Osteoblast (primary cell): Measurements from ENCODE around the gene PUM2. TPM values are rescaled to one million over a fixed set of nuclear protein-coding genes. Genes with fewer than 3 reads are reported as not detected.
A peak's percentile ranks its signal among the peaks of the same experiment; 100 is the strongest.

ENCODE experiments used
- DNase-seq: peaks from one replicate; pipeline ENCODE4 v3.0.0; 2011; ENCODE audit warnings: low spot score, mixed read lengths; ENCODE audit not compliant: insufficient read length; ENCODE audit errors: missing footprints
- H2AFZ ChIP-seq: 2 replicates; pipeline ENCODE4 v1.6.0; 2011; ENCODE audit warnings: mild to moderate bottlenecking, low read length
- H3K27ac ChIP-seq: 2 replicates; pipeline ENCODE4 v1.5.1; 2011; ENCODE audit warnings: mild to moderate bottlenecking, low read depth, low read length, moderate library complexity
- H3K27me3 ChIP-seq: 2 replicates; pipeline ENCODE4 v1.6.0; 2012; ENCODE audit warnings: mild to moderate bottlenecking, control low read depth, inconsistent platforms, low read length, moderate library complexity; ENCODE audit not compliant: insufficient read depth
- H3K36me3 ChIP-seq: 2 replicates; pipeline ENCODE4 v1.5.1; 2011; ENCODE audit warnings: mild to moderate bottlenecking, low read length, control low read depth, moderate library complexity; ENCODE audit not compliant: insufficient read depth
- H3K4me1 ChIP-seq: 2 replicates; pipeline ENCODE4 v1.5.1; 2011; ENCODE audit warnings: mild to moderate bottlenecking, low read length, control low read depth, moderate library complexity; ENCODE audit not compliant: insufficient read depth
- H3K4me2 ChIP-seq: 2 replicates; pipeline ENCODE4 v1.6.0; 2011; ENCODE audit warnings: mild to moderate bottlenecking, low read length; ENCODE audit not compliant: insufficient read depth
- H3K4me3 ChIP-seq: fragments of 200-600 bp; sonication (generic); 3 replicates; pipeline ENCODE4 v1.5.1; 2012; ENCODE audit warnings: mild to moderate bottlenecking, low read length, inconsistent platforms; ENCODE audit not compliant: insufficient read depth
- H3K79me2 ChIP-seq: 2 replicates; pipeline ENCODE4 v1.6.0; 2012; ENCODE audit warnings: mild to moderate bottlenecking, low read length, control low read depth, inconsistent platforms; ENCODE audit not compliant: insufficient read depth
- H3K9me3 ChIP-seq: 2 replicates; pipeline ENCODE4 v1.5.1; 2011; ENCODE audit warnings: low read depth, low read length, control low read depth
- H4K20me1 ChIP-seq: 2 replicates; pipeline ENCODE4 v1.6.0; 2012; ENCODE audit warnings: mild to moderate bottlenecking, low read length, control low read depth; ENCODE audit not compliant: insufficient read depth
- total RNA-seq: library from RNA; depleted of rRNA; stranded (reverse); fragments of >200 nt; gene quantifications from 2 replicates; pipeline ENCODE4 v1.2.3, GENCODE V29; 2012
- TF ChIP-seq, protein P1 (sequence below): IDR thresholded peaks from 2 replicates; pipeline ENCODE4 v1.5.1; 2011; ENCODE audit warnings: mild to moderate bottlenecking, low read depth, low read length, moderate library complexity; ENCODE audit errors: extremely low read depth

The PUM2 gene
- total RNA-seq, 1 donor = 45.2 TPM

DNA sequence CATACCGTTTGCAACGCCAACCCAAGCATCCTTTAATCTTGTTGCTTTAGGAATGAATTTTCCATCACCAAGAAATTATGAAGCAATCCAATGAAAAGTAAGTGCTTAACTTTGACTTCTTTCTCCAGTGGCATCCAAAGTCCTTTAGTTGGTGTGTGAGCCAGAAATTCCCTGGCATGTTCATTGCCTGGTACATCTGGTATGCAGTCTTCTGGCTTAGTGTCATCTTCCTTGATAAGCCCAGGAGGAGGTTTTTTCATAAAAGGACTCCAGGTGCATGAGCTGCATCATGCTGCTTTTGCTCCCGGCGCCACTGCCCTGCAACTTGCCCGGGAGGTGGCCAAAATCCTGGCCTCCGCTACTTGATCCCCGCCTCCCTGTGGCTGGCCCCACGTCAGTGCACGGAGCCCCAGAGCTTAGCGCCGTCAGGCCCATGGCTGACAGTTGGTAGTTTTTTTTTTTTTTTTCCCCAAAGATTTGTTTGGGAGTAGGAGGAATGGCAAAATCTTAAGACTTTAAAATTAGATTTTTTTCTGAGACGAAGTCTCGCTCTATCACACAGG is 58.7 kb downstream of the PUM2 start:
- peak overlapping the region; percentile 36 for H3K27ac ChIP-seq
- peak; percentile 78 for DNase-seq

DNA sequence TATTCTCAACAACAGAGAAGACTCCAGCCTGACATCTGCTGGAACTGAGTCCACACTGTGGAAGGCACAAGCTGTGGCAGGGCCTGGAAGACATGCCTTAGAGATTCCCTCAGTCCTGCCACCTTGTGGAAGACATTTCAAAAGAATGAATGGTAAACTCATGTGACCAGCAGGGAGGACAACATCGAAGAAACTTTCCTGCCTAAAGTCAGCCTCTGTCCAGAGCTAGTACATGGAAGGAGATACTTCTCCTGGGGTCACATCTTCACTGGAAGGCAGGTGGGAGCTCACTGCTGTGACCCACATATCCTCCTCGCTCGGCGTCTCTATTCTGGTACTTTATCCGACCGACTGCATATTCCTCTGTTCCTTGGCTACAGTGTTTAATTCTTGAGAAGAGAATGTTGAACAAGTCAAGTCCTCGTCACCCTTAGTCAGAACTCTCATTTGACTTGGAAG is 59.5 kb downstream of the PUM2 start:
- Histone ChIP-seq H3K4me2 (no peak overlapping the region), H3K79me2 (peaks cover 37% of the 10 kb centered on the region), H3K9me3 (no peaks in the 10 kb centered on the region), H3K4me3 (no peak overlapping the region), H3K27ac (peak overlapping the region; percentile 36), H3K27me3 (no peaks in the 10 kb centered on the region), H3K4me1 (peaks cover 12% of the 10 kb centered on the region), H3K36me3 (peaks cover 49% of the 10 kb centered on the region), H4K20me1 (no peaks in the 10 kb centered on the region), H2AFZ (no peak overlapping the region)
- DNase-seq = no peak
- TF ChIP-seq, protein P1, sequence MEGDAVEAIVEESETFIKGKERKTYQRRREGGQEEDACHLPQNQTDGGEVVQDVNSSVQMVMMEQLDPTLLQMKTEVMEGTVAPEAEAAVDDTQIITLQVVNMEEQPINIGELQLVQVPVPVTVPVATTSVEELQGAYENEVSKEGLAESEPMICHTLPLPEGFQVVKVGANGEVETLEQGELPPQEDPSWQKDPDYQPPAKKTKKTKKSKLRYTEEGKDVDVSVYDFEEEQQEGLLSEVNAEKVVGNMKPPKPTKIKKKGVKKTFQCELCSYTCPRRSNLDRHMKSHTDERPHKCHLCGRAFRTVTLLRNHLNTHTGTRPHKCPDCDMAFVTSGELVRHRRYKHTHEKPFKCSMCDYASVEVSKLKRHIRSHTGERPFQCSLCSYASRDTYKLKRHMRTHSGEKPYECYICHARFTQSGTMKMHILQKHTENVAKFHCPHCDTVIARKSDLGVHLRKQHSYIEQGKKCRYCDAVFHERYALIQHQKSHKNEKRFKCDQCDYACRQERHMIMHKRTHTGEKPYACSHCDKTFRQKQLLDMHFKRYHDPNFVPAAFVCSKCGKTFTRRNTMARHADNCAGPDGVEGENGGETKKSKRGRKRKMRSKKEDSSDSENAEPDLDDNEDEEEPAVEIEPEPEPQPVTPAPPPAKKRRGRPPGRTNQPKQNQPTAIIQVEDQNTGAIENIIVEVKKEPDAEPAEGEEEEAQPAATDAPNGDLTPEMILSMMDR = peak; percentile 89

More for the DNA sequence above, 58.7 kb downstream of the PUM2 start:
- Histone ChIP-seq H3K4me3 (no peak overlapping the region), H3K79me2 (peaks cover 35% of the 10 kb centered on the region), H3K9me3 (no peaks in the 10 kb centered on the region), H4K20me1 (no peaks in the 10 kb centered on the region), H3K36me3 (peaks cover 48% of the 10 kb centered on the region), H3K4me2 (no peak overlapping the region), H2AFZ (no peak overlapping the region), H3K27me3 (no peaks in the 10 kb centered on the region), H3K4me1 (peaks cover 12% of the 10 kb centered on the region)
- TF ChIP-seq, protein P1 = no peak

DNA sequence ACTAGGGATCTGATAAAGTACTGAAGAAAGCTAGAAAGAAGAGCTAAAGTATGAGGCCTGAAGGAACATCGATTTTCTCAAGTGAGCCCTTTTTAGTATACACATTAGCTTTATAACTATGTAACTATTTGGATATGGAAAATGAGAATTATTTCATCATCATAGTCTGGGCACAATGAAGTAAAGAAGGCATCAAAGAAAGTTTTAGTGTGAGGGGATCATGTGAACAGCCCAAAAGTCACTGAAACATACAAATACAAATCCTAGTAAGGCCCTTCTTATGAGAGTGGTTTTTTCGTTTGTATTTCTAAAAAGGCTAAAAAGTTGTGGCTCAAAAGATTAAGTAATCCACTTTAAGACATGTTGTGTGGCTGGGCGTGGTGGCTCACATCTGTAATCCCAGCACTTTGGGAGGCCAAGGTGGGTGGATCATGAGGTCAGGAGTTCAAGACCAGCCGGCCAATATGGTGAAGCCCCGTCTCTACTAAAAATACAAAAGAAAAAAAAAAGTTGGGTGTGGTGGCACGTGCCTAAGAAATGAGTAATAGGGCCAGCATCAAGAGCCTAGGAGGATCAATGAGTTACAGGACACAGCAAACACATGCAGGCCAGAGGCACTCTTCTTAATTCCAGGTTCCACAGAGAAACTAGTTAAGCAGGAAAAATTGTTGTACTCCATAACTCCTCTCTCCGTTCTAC is 61.9 kb downstream of the PUM2 start:
- Histone ChIP-seq H3K27ac (peak overlapping the region; percentile 49), H3K4me2 (no peak overlapping the region), H4K20me1 (no peaks in the 10 kb centered on the region), H3K4me3 (no peak overlapping the region), H2AFZ (no peak overlapping the region), H3K27me3 (no peaks in the 10 kb centered on the region), H3K79me2 (peaks cover 45% of the 10 kb centered on the region), H3K9me3 (no peaks in the 10 kb centered on the region), H3K36me3 (peaks cover 60% of the 10 kb centered on the region), H3K4me1 (peaks cover 12% of the 10 kb centered on the region)
- TF ChIP-seq, protein P1 = no peak
- DNase-seq = no peak

DNA sequence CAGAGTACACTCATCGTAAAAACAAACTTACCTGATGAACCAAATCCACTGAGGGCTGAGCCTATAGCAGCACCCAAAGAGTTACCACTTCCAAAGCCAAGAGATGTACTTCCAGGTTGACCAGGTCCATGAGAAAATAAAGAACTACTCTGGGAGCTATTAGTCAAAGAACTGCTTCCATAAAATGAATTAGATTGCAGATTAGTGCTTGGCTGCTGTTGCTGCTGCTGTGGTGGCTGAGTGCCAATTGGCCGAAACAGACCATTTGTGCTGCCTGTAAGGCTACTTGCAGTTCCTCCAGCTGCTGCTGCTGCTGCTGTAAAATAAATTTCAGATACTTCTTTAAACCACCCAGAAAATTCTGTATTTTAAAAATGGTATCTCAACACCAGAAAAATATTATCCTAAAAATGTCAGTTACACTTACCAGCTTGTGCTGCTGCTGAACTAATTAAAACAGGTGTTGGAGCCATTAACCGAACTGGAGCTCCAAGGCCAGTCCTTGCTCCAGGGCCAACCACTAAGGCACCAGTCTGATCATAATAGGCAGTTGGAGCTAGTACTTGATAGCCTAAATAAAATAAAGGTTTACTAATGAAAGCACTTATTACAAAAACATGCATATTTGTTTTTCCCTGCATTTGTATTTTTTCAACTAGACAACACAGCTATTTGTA is 67.6 kb downstream of the PUM2 start:
- no peaks in the 10 kb centered on the region for H3K27me3 ChIP-seq
- H3K4me2 ChIP-seq = no peak overlapping the region
- H3K4me1 ChIP-seq = no peaks in the 10 kb centered on the region
- no peak overlapping the region for H2AFZ ChIP-seq
- H3K36me3 ChIP-seq = peaks cover 57% of the 10 kb centered on the region
- H3K27ac ChIP-seq = no peak overlapping the region
- DNase-seq = no peak
- no peaks in the 10 kb centered on the region for H3K9me3 ChIP-seq
- H3K79me2 ChIP-seq = peaks cover 52% of the 10 kb centered on the region
- no peaks in the 10 kb centered on the region for H4K20me1 ChIP-seq
- no peak overlapping the region for H3K4me3 ChIP-seq
- TF ChIP-seq, protein P1 = no peak
